Mucosa of gallbladder (tissue), 1 donor: ENCODE measurements around the gene EIF4H. TPM values are rescaled to one million over a fixed set of nuclear protein-coding genes. Genes with fewer than 3 reads are reported as not detected.
"Not testable (repeated sequence)": the region's sequence is repeated elsewhere in the genome, so short reads cannot be mapped to it uniquely, and the experiment has no call there.

Experiments used
- DNase-seq: peaks from one replicate; pipeline ENCODE4 v3.0.0-alpha.2; 2020; ENCODE audit warnings: low spot score
- total RNA-seq: library from RNA; stranded (reverse); gene quantifications from one replicate; pipeline ENCODE4 v1.2.1, GENCODE V29; 2021
- donor health status: DM: no; HTN: no; CAD: no.

EIF4H gene
- total RNA-seq, 1 donor from 2014 or later = 210 TPM

GRCh38 chr7:74175340-74175739 is 1.2 kb downstream of the EIF4H start:
- DNase-seq = no peak

GRCh38 chr7:74176555-74176954 is 2.4 kb downstream of the EIF4H start:
- no peak for DNase-seq

GRCh38 chr7:74178632-74179031 is 4.5 kb downstream of the EIF4H start:
- no peak for DNase-seq

GRCh38 chr7:74179935-74180604 is 5.9 kb downstream of the EIF4H start:
- no peak for DNase-seq

- DNase-seq = no peak
Measured at GRCh38 chr7:74180866-74181265, 6.7 kb downstream of the EIF4H start.

GRCh38 chr7:74181821-74182220 is 7.7 kb downstream of the EIF4H start:
- no peak for DNase-seq

GRCh38 chr7:74182453-74183090 is 8.4 kb downstream of the EIF4H start:
- DNase-seq = no peak

- no peak for DNase-seq
Measured at GRCh38 chr7:74183142-74183541, 9.0 kb downstream of the EIF4H start.

GRCh38 chr7:74183653-74184450 is 9.7 kb downstream of the EIF4H start:
- no peak for DNase-seq

- no peak for DNase-seq
Measured at GRCh38 chr7:74185016-74185415, 10.9 kb downstream of the EIF4H start.

- no peak for DNase-seq
Measured at GRCh38 chr7:74185636-74186035, 11.5 kb downstream of the EIF4H start.

GRCh38 chr7:74187915-74188675 is 13.9 kb downstream of the EIF4H start:
- DNase-seq = no peak

- no peak for DNase-seq
Measured at GRCh38 chr7:74190259-74190658, 16.1 kb downstream of the EIF4H start.

GRCh38 chr7:74191231-74191630 is 17.1 kb downstream of the EIF4H start:
- DNase-seq = no peak

- no peak for DNase-seq
Measured at GRCh38 chr7:74193054-74193453, 18.9 kb downstream of the EIF4H start.

GRCh38 chr7:74193913-74194312 is 19.8 kb downstream of the EIF4H start:
- DNase-seq = no peak

GRCh38 chr7:74194686-74195085 is 20.5 kb downstream of the EIF4H start:
- no peak for DNase-seq

- not testable (repeated sequence) for DNase-seq
Measured at GRCh38 chr7:74195139-74195860, 21.1 kb downstream of the EIF4H start.

- not testable (repeated sequence) for DNase-seq
Measured at GRCh38 chr7:74195968-74196654, 22.0 kb downstream of the EIF4H start.

GRCh38 chr7:74197449-74198124 is 23.4 kb downstream of the EIF4H start:
- DNase-seq = no peak
